ENCODE results near the gene KCNH6.

KCNH6 gene

GRCh38 chr17:63552211-63552610 lies 29.1 kb downstream of the KCNH6 start:
- no peaks in the 10 kb centered on the region for H3K36me3 ChIP-seq (ENCODE audit: insufficient read depth, low read length)
- peaks cover 43% of the 10 kb centered on the region for H3K4me1 ChIP-seq (ENCODE audit: insufficient read depth, low read length)
- no peaks in the 10 kb centered on the region for H3K9me3 ChIP-seq (ENCODE audit: low read length)
- H3K27me3 ChIP-seq (ENCODE audit: control insufficient read depth in 1 of 2, insufficient read depth in 2 of 2, low read length in 2 of 2): no peaks in the 10 kb centered on the region
- H3K9ac ChIP-seq (ENCODE audit: low read length): no peak overlapping the region
- H3K4me3 ChIP-seq (ENCODE audit: low read depth in 1 of 2, low read length in 2 of 2): peak overlapping the region in 1 of 2 donors; percentile 21
- no peak overlapping the region for H3K27ac ChIP-seq (ENCODE audit: low read depth, low read length)

- Histone ChIP-seq H3K27ac (ENCODE audit: low read depth, low read length) (no peak overlapping the region), H3K36me3 (ENCODE audit: insufficient read depth, low read length) (no peaks in the 10 kb centered on the region), H3K9me3 (ENCODE audit: low read length) (no peaks in the 10 kb centered on the region), H3K4me3 (ENCODE audit: low read depth in 1 of 2, low read length in 2 of 2) (no peak overlapping the region), H3K4me1 (ENCODE audit: insufficient read depth, low read length) (peaks cover 34% of the 10 kb centered on the region), H3K27me3 (ENCODE audit: control insufficient read depth in 1 of 2, insufficient read depth in 2 of 2, low read length in 2 of 2) (no peaks in the 10 kb centered on the region), H3K9ac (ENCODE audit: low read length) (no peak overlapping the region)
These were observed 32.5 kb downstream of the KCNH6 start for GRCh38 chr17:63555500-63556156.

- no peak overlapping the region for H3K9ac ChIP-seq (ENCODE audit: low read length)
- H3K27ac ChIP-seq (ENCODE audit: low read depth, low read length): no peak overlapping the region
- no peak overlapping the region for H3K4me3 ChIP-seq (ENCODE audit: low read depth in 1 of 2, low read length in 2 of 2)
- H3K27me3 ChIP-seq (ENCODE audit: control insufficient read depth in 1 of 2, insufficient read depth in 2 of 2, low read length in 2 of 2): no peaks in the 10 kb centered on the region
- no peaks in the 10 kb centered on the region for H3K36me3 ChIP-seq (ENCODE audit: insufficient read depth, low read length)
- H3K4me1 ChIP-seq (ENCODE audit: insufficient read depth, low read length): peaks cover 29% of the 10 kb centered on the region
- no peaks in the 10 kb centered on the region for H3K9me3 ChIP-seq (ENCODE audit: low read length)
These were observed 34.3 kb downstream of the KCNH6 start for GRCh38 chr17:63557416-63557815.

- Histone ChIP-seq H3K4me1 (ENCODE audit: insufficient read depth, low read length) (peaks cover 19% of the 10 kb centered on the region), H3K9me3 (ENCODE audit: low read length) (no peaks in the 10 kb centered on the region), H3K9ac (ENCODE audit: low read length) (no peak overlapping the region), H3K27ac (ENCODE audit: low read depth, low read length) (no peak overlapping the region), H3K4me3 (ENCODE audit: low read depth in 1 of 2, low read length in 2 of 2) (no peak overlapping the region), H3K36me3 (ENCODE audit: insufficient read depth, low read length) (no peaks in the 10 kb centered on the region), H3K27me3 (ENCODE audit: control insufficient read depth in 1 of 2, insufficient read depth in 2 of 2, low read length in 2 of 2) (no peaks in the 10 kb centered on the region)
These were observed 35.3 kb downstream of the KCNH6 start for GRCh38 chr17:63558441-63558840.

DNA sequence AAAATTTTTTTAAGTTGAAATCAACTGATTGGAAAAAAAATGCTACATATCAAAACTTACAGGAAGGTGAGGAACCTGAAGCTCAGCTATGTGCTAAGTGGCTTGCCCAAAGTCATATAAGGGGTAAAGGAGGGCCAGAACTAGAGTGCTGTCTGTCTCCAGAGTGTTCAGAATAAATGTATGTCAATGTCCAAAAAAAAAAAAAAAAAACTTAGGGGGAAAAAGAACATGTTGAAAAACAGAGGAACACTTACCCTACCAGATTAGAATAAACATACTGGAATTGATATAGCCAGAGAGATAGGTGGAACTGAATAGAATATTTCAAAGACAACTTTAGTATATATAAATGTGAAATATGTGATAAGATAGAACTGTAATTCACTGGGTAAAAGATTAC lies 38.7 kb downstream of the KCNH6 start:
- no peaks in the 10 kb centered on the region for H3K4me1 ChIP-seq (ENCODE audit: insufficient read depth, low read length)

DNA sequence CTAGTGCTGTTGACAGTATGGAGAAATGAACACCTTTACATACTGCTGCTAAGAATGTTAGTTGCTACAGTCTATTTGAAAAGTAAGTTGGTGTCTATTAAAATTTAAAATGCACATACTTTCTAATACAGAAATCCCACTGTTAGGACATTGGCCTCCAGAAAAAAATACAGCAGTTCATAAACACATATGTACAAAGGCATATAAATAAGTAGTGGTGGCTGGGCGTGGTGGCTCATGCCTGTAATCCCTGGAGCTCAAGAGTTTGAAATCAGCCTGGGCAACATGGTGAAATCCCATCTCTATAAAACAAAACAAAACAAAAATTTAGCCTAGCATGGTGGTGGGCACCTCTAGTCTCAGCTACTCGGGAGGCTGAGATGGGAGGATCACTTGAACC lies 40.2 kb downstream of the KCNH6 start:
- Histone ChIP-seq H3K27me3 (ENCODE audit: control insufficient read depth in 1 of 2, insufficient read depth in 2 of 2, low read length in 2 of 2) (no peaks in the 10 kb centered on the region), H3K36me3 (ENCODE audit: insufficient read depth, low read length) (no peaks in the 10 kb centered on the region), H3K9ac (ENCODE audit: low read length) (no peak overlapping the region), H3K27ac (ENCODE audit: low read depth, low read length) (no peak overlapping the region), H3K4me3 (ENCODE audit: low read depth in 1 of 2, low read length in 2 of 2) (no peak overlapping the region), H3K9me3 (ENCODE audit: low read length) (no peaks in the 10 kb centered on the region), H3K4me1 (ENCODE audit: insufficient read depth, low read length) (no peaks in the 10 kb centered on the region)

More for the DNA sequence above, 38.7 kb downstream of the KCNH6 start:
- Histone ChIP-seq H3K9ac (ENCODE audit: low read length) (no peak overlapping the region), H3K27ac (ENCODE audit: low read depth, low read length) (no peak overlapping the region), H3K9me3 (ENCODE audit: low read length) (no peaks in the 10 kb centered on the region), H3K4me3 (ENCODE audit: low read depth in 1 of 2, low read length in 2 of 2) (no peak overlapping the region), H3K27me3 (ENCODE audit: control insufficient read depth in 1 of 2, insufficient read depth in 2 of 2, low read length in 2 of 2) (no peaks in the 10 kb centered on the region), H3K36me3 (ENCODE audit: insufficient read depth, low read length) (no peaks in the 10 kb centered on the region)

- Histone ChIP-seq H3K4me1 (ENCODE audit: insufficient read depth, low read length) (no peaks in the 10 kb centered on the region), H3K4me3 (ENCODE audit: low read depth in 1 of 2, low read length in 2 of 2) (no peak overlapping the region), H3K9me3 (ENCODE audit: low read length) (no peaks in the 10 kb centered on the region), H3K9ac (ENCODE audit: low read length) (no peak overlapping the region), H3K27me3 (ENCODE audit: control insufficient read depth in 1 of 2, insufficient read depth in 2 of 2, low read length in 2 of 2) (no peaks in the 10 kb centered on the region), H3K36me3 (ENCODE audit: insufficient read depth, low read length) (no peaks in the 10 kb centered on the region), H3K27ac (ENCODE audit: low read depth, low read length) (no peak overlapping the region)
These were observed 41.4 kb downstream of the KCNH6 start for GRCh38 chr17:63564562-63564961.

DNA sequence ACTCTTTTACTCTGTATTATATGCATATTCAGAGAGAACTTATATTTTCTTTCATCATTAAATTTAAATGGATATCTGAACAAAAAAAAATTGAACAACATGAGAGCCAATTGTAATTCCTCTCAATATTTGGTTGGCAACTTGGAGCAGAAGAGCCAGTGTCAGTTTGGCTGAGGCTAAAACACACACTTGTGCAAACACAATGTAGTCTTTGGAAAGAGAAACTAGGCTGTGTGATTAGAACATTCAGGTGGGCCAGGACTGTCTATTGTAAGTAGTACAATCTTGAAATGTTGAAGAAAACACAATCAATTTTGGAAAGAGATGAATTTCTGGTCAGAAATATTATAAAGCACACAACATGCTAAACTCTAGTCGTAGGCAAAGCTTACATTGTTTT lies 44.1 kb downstream of the KCNH6 start:
- H3K9ac ChIP-seq (ENCODE audit: low read length): no peak overlapping the region
- no peaks in the 10 kb centered on the region for H3K4me1 ChIP-seq (ENCODE audit: insufficient read depth, low read length)
- H3K36me3 ChIP-seq (ENCODE audit: insufficient read depth, low read length): no peaks in the 10 kb centered on the region
- no peak overlapping the region for H3K4me3 ChIP-seq (ENCODE audit: low read depth in 1 of 2, low read length in 2 of 2)
- no peaks in the 10 kb centered on the region for H3K27me3 ChIP-seq (ENCODE audit: control insufficient read depth in 1 of 2, insufficient read depth in 2 of 2, low read length in 2 of 2)
- H3K9me3 ChIP-seq (ENCODE audit: low read length): no peaks in the 10 kb centered on the region
- H3K27ac ChIP-seq (ENCODE audit: low read depth, low read length): no peak overlapping the region

GRCh38 chr17:63568563-63568962 lies 45.4 kb downstream of the KCNH6 start:
- Histone ChIP-seq H3K4me1 (ENCODE audit: insufficient read depth, low read length) (no peaks in the 10 kb centered on the region), H3K27ac (ENCODE audit: low read depth, low read length) (no peak overlapping the region), H3K27me3 (ENCODE audit: control insufficient read depth in 1 of 2, insufficient read depth in 2 of 2, low read length in 2 of 2) (no peaks in the 10 kb centered on the region), H3K4me3 (ENCODE audit: low read depth in 1 of 2, low read length in 2 of 2) (no peak overlapping the region), H3K36me3 (ENCODE audit: insufficient read depth, low read length) (no peaks in the 10 kb centered on the region), H3K9me3 (ENCODE audit: low read length) (no peaks in the 10 kb centered on the region), H3K9ac (ENCODE audit: low read length) (no peak overlapping the region)

DNA sequence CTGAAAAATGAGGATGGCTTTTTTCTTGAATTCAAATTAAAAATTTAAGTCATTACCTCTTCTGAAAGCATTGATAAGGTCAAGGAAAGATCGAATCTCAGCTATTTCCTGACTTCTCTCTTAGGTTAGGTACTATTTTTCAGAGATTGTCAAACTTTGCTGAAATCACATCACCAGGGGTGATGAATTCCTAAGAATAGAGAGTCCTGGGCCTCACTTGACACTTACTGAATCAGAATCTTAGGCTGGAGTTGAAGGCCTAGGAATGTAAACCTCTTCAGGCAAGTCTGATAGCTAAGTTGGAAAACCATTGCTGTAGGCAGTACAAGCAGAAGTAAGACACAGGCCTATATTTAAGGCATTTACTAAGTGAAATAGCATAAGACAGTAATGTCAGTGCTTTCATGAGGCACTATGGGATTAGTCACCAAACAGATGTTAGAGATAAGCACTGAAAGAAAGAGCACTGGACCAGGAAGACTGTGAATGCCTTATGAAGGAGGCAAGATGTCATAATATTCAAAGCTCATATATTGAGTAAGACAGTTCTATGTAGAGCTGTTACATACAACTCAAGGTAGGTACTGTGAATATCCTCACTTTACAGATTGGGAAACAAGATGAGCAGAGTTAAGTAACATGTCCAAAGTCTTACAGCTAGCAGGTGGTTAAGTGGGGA lies 48.6 kb downstream of the KCNH6 start:
- H3K27me3 ChIP-seq (ENCODE audit: control insufficient read depth in 1 of 2, insufficient read depth in 2 of 2, low read length in 2 of 2): no peaks in the 10 kb centered on the region
- H3K4me1 ChIP-seq (ENCODE audit: insufficient read depth, low read length): no peaks in the 10 kb centered on the region
- no peaks in the 10 kb centered on the region for H3K36me3 ChIP-seq (ENCODE audit: insufficient read depth, low read length)
- H3K9me3 ChIP-seq (ENCODE audit: low read length): no peaks in the 10 kb centered on the region
- no peak overlapping the region for H3K4me3 ChIP-seq (ENCODE audit: low read depth in 1 of 2, low read length in 2 of 2)
- H3K27ac ChIP-seq (ENCODE audit: low read depth, low read length): no peak overlapping the region
- no peak overlapping the region for H3K9ac ChIP-seq (ENCODE audit: low read length)

GRCh38 chr17:63573634-63574033 lies 50.5 kb downstream of the KCNH6 start:
- Histone ChIP-seq H3K9me3 (ENCODE audit: low read length) (no peaks in the 10 kb centered on the region), H3K36me3 (ENCODE audit: insufficient read depth, low read length) (no peaks in the 10 kb centered on the region)

More at GRCh38 chr17:63573634-63574033, 50.5 kb downstream of the KCNH6 start:
- H3K27me3 ChIP-seq (ENCODE audit: control insufficient read depth in 1 of 2, insufficient read depth in 2 of 2, low read length in 2 of 2): no peaks in the 10 kb centered on the region
- H3K4me1 ChIP-seq (ENCODE audit: insufficient read depth, low read length): no peaks in the 10 kb centered on the region
- H3K4me3 ChIP-seq (ENCODE audit: low read depth in 1 of 2, low read length in 2 of 2): no peak overlapping the region
- H3K9ac ChIP-seq (ENCODE audit: low read length): no peak overlapping the region
- H3K27ac ChIP-seq (ENCODE audit: low read depth, low read length): no peak overlapping the region
